Measurements from ENCODE around the gene BYSL. TPM values are rescaled to one million over a fixed set of nuclear protein-coding genes. Genes with fewer than 3 reads are reported as not detected.

The BYSL gene
- total RNA-seq, 1 experiment from 2014 or later: 24.3 TPM

- in situ Hi-C loops (cut with HindIII; ENCODE audit: low pct_unique_long_range_greater_than_20kb, low sequenced_read_pairs): no loop called here
- DNase-seq (ENCODE audit: low read depth, low spot score): no peak
These were observed 43.0 kb downstream of the BYSL start for GRCh38 chr6:41964201-41964887.

DNA sequence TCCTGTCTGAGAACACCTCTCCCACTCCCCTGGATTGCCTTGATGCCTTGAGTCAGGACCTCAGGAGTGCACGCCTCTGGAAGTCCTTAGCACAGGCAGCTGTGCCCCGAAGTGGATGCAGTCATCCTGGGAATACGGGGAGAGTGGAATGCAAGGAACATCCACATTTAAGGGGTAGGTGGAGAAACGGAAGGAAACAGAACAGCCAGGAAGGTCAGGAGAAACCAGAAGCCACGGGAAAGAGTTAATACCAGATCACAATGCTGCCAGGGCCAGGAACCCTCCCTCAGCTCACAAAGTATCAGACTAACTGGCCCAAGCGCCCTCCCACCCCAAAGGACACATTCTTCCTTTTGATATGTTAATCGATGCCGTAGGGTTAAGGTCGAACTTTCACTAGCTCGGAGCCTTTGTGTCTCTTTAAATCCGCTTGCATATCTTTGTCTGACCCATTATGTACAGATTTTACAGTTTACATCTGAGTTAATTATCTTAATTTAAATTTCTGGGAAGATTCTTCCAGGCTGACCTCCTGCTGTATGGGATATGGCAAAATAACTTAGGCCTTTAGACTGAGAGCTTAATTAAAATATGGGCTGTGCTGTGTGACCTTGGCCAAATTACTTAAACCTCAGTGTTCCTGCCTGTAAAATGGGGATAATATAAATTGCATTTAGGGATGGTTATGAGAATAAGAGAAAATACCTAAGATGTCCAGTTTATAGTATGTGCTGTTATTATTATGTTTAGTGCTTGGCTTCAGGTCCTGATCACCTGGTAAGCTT lies 44.3 kb downstream of the BYSL start:
- no peak for DNase-seq (ENCODE audit: low read depth, low spot score)
- in situ Hi-C loops (cut with HindIII; ENCODE audit: low pct_unique_long_range_greater_than_20kb, low sequenced_read_pairs): no loop called here

DNA sequence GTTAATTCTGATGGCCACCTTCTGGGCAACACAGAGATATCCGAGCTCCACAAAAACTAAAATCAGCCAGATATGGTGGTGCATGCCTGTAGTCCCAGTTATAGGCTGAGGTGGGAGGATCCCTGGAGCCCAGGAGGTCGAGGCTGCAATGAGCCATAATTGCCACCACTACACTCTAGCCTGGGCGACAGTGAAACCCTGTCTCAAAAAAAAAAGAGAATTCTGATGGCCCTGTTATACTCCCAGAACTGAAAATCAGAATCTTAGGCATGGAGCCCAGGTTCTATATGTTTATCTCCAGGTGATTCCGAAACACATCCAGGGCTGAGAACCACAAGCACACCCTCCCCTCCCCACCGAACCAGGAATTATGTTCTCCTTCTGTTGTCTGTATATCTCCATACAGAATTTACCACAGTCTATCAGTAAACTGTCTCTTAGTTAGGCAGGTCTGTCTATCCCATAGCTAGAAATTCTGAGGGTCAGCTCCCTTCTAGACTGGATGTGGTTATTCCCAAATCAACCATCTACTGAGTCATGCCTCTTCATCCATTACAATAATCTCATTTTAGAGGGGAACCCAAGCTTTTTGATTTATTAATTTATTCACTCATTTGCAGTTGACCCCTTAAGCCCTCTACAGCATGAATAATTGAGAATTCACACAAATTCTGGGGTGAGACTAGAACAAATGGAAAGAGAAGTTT lies 45.1 kb downstream of the BYSL start:
- no peak for DNase-seq (ENCODE audit: low read depth, low spot score)
- in situ Hi-C loops (cut with HindIII; ENCODE audit: low pct_unique_long_range_greater_than_20kb, low sequenced_read_pairs): no loop called here

- no peak for DNase-seq (ENCODE audit: low read depth, low spot score)
These were observed 45.6 kb downstream of the BYSL start for GRCh38 chr6:41966961-41967311.

GRCh38 chr6:41967312-41968287 lies 46.3 kb downstream of the BYSL start:
- in situ Hi-C loops (cut with HindIII; ENCODE audit: low pct_unique_long_range_greater_than_20kb, low sequenced_read_pairs): no loop called here
- DNase-seq (ENCODE audit: low read depth, low spot score): no peak

More at GRCh38 chr6:41966961-41967311, 45.6 kb downstream of the BYSL start:
- in situ Hi-C loops (cut with HindIII; ENCODE audit: low pct_unique_long_range_greater_than_20kb, low sequenced_read_pairs): no loop called here

GRCh38 chr6:41970436-41970846 lies 49.1 kb downstream of the BYSL start:
- peak; percentile 9 for DNase-seq (ENCODE audit: low read depth, low spot score)
- in situ Hi-C loops (cut with HindIII; ENCODE audit: low pct_unique_long_range_greater_than_20kb, low sequenced_read_pairs): no loop called here

DNA sequence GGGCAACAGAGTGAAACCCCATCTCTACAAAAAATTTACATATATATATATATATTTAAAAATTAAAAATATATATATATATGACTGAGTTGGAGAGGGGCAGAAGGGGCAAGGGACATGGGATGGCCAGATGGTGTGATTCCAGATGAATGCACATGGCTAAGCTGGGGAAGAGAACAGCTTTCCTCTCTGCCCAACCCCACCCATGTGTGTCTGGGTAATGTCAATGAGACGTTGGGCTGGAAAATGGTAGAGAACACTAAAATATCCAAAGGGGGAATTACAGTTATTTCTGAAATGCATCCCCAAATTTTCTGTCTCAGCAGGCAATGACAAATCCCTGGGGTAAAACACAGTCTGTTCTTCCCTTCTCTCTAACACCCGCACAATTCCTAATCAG lies 51.5 kb downstream of the BYSL start:
- DNase-seq (ENCODE audit: low read depth, low spot score): no peak
- in situ Hi-C loops (cut with HindIII; ENCODE audit: low pct_unique_long_range_greater_than_20kb, low sequenced_read_pairs): no loop called here

GRCh38 chr6:41974281-41974825 lies 53.1 kb downstream of the BYSL start:
- in situ Hi-C loops (cut with HindIII; ENCODE audit: low pct_unique_long_range_greater_than_20kb, low sequenced_read_pairs): no loop called here
- no peak for DNase-seq (ENCODE audit: low read depth, low spot score)

DNA sequence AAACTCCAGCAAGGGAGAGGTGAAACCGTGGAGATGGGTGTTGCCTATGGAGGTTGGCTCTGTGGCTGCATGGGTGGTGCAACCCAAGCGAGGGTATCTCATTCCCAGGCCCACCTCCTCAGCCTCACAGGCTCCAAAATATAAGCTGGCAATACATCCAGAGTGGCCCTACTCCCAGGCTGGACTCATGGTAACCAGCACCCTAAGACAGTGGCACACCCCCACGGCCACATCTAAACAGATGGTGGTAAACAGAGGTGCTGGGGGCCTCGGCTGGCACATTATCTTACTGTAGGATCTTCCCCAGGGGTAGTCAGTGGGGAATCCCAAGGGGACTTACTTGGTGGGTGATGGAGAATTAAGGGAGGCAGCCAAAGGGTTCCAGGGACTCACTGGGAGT lies 54.0 kb downstream of the BYSL start:
- DNase-seq (ENCODE audit: low read depth, low spot score): no peak
- in situ Hi-C loops (cut with HindIII; ENCODE audit: low pct_unique_long_range_greater_than_20kb, low sequenced_read_pairs): no loop called here

DNA sequence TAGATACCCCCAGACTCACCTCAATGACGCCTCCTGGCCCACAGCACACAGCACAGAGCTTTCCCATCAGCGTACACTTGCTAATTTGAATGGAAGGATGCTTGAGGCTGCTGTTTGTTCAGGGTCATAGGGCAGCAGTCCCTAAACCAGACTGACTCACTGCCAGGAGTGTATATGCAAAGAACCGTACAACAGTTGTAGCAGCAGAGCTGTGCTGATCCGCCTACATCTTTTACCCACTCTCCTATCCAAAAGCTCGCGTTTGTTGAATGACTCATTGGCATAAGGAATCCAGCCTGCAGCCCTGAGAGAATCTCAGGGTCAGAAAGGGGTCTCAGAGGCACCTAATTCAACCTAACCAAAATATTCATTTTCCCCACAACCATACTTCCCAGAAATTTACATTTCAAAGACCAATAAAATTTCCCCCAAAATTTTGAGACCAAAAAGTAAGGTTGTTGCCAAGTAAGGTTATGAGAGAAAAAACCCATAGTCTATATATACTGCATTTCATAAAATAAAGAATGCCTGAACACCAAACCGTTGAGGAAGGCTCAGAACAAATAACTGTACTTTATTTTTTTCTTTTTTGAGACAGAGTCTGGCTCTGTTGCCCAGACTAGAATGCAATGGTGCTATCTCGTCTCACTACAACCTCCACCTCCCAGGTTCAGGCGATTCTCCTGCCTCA lies 55.6 kb downstream of the BYSL start:
- no peak for DNase-seq (ENCODE audit: low read depth, low spot score)
- in situ Hi-C loops (cut with HindIII; ENCODE audit: low pct_unique_long_range_greater_than_20kb, low sequenced_read_pairs): no loop called here

Small RNAs within 50 kb of the gene (small RNA-seq; reads per million reads assigned to genes)
- 0 reads per million in 2 experiments for gene RF00019

Other genes starting within 250 kb of the BYSL start
- gene TFEB, start 185.9 kb upstream of the BYSL start, total RNA-seq (2014; rRNA removed; shearing (Covaris generic)): 1.9 and 3.7 TPM in 2 replicates
- gene PGC, start 174.1 kb upstream of the BYSL start, total RNA-seq (2014; rRNA removed; shearing (Covaris generic)): not detected in 2 replicates
- 0.61 and 2.2 TPM in 2 replicates for gene FRS3, start 141.6 kb upstream of the BYSL start, total RNA-seq (2014; rRNA removed; shearing (Covaris generic))
- not detected in 2 replicates for gene PRICKLE4, start 140.7 kb upstream of the BYSL start, total RNA-seq (2014; rRNA removed; shearing (Covaris generic))
- gene TOMM6, start 133.8 kb upstream of the BYSL start, total RNA-seq (2014; rRNA removed; shearing (Covaris generic)): 164 and 236 TPM in 2 replicates
- 0.85 and 1.8 TPM in 2 replicates for gene USP49, start 26.1 kb upstream of the BYSL start, total RNA-seq (2014; rRNA removed; shearing (Covaris generic))
- gene MED20, start 360 bp upstream of the BYSL start, total RNA-seq (2014; rRNA removed; shearing (Covaris generic)): 19.5 and 21.1 TPM in 2 replicates
- 26.9 and 31.8 TPM in 2 replicates for gene CCND3, start 20.3 kb downstream of the BYSL start, total RNA-seq (2014; rRNA removed; shearing (Covaris generic))
- 17.9 and 19.3 TPM in 2 replicates for gene TAF8, start 129.0 kb downstream of the BYSL start, total RNA-seq (2014; rRNA removed; shearing (Covaris generic))
- not detected in 2 replicates for gene C6orf132, start 221.1 kb downstream of the BYSL start, total RNA-seq (2014; rRNA removed; shearing (Covaris generic))